Kasumi-1 (cell line): ENCODE results near the gene MAGI3.
"Not testable (repeated sequence)": the region's sequence is repeated elsewhere in the genome, so short reads cannot be mapped to it uniquely, and the experiment has no call there.

Experiments
- DNase-seq, 2 experiments: peaks; one replicate each; lab custom pipeline; 2025; lab: John Stamatoyannopoulos, UW

MAGI3 gene

GRCh38 chr1:113517346-113517745, 127.0 kb downstream of the MAGI3 start:
- DNase-seq, result no peak

DNA sequence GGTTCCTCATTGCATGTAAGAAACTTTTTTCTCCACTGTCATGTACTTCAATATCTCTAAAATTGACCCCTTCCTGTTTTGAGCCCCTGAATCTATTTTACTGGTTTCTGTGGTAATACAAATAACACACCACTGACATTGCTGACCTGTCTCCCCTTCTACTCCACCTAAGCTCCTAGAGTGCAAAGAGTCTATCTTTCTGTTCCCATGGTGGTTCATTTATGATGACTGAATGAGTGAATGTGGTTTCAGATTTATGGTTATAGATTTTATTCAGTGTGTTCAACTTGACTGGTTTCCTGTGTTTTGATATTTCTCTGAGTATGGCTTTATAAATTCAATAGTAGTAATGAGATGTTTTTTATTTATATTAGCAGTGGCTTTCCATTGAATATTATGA, 127.7 kb downstream of the MAGI3 start:
- DNase-seq, result no peak

DNA sequence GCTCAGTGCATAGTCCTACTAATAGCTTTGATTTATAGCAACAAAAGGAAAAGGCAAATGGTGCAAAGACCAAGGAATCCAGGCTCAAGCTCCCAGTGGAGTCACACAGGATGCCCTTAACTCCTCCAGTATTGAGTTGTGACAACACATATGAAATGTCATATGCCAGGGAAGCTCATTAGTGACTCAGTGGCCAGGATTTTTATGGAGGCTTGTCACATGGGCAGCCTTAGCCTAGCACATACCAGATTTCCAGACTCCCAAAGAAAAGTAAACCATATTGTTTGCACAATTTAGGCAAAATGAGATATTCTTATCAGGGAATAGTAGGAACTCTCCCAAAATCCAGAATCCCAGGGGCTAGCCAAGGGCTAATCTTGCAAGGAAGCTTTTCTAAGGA, 129.2 kb downstream of the MAGI3 start:
- no peak for DNase-seq

DNA sequence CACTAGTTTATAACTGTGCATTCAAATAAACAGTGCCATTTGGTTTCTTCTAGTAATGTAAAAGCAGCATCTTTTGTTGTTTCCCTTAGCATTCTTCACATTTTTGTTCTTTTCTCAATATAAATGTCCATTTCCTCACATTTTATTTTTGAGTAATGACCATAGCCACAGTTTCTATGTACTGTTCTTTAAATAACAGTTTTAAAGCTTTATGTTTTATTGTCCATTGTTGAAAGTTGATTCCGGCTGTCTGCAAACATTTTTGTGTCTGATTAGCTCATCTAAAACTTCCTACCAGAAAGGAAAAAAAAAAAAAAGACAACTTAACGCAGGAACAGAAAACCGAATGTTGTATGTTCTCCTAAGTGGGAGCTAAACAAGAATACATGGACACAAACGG, 139.7 kb downstream of the MAGI3 start:
- DNase-seq, result no peak

DNA sequence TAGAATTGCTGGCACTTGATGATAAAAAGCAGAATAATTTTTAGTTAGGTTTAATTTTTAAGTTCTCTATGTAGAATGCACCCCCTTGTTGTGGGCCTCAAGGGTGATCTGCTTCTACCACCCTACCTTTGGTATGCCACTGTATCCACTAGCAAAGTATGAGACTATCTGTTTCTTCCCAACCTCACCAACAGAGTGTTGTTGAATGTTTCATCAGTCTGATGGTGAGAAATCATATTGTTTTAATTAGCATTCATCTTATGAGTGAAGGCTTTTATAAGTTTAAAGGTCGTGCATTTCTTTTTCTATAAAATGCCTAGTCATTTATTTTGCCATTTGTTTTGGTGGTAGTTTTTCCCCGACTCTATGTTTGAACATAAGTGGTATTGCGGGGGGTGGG, 141.0 kb downstream of the MAGI3 start:
- DNase-seq, result no peak

DNA sequence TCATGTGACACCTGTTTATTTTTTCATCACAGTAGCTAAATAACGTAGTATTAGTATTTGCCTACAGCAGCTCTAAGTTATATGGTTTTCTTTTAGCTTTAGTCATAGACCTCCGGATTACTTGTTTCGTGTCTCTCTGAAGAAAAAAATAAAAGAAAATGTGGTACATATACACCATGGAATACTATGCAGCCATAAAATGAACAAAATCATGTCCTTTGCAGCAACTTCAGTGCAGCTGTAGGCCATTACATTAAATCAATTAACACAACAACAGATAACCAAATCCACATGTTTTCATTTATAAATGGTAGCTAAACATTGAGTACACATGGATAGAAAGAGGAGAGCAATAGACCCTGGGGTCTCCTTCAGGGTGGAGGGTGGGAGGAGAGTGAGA, 142.7 kb downstream of the MAGI3 start:
- no peak for DNase-seq

DNA sequence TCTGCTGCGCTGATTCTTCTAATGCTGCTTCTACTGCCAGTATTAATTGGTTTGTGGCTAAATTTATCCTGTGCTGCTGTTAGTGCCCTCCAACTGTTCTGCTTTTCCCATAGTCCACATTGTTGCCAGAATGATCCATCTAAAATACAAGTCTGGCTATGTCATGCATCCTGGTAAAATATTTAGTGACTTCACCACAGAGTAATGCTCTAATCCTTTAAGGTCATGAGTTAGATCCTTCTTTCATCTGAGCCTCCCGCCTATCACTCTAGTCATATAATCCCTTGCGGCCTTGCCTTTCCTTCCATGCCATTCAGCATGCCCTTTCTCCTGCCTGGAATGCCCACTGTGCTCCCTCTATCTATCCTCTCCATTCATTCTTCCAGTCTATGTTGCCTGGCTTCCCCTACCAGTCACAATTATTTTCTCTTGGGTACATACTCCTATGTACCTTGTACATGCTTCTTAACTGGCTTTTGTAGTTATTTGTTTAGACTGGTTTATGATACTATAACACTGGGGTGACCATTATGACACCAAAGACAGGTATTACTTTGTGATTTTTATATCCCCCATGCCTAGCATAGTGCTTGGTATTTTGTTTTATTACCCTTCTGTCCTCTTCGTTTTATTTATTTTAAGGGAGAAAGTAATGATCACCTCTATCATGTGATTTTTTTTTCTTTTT, 144.0 kb downstream of the MAGI3 start:
- DNase-seq, result no peak

DNA sequence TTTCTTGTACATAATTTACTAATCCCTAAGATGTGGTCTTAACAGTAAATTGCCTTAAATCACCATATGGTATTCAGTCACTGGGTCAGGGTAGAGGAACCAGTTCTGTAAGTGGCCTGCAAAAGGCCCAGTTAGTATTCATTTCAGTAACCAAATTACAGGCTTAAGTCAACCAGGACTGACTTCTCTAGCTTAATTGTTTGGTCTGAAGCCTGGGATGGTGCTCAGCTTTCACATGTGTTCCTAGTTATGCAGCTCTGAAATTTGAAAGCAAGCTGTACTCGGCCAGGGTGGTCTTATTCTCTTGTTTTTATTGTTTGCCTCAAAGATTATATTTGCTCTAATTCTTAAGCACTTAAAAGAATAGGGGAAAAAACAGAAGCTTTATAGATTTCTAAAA, 144.6 kb downstream of the MAGI3 start:
- no peak for DNase-seq

DNA sequence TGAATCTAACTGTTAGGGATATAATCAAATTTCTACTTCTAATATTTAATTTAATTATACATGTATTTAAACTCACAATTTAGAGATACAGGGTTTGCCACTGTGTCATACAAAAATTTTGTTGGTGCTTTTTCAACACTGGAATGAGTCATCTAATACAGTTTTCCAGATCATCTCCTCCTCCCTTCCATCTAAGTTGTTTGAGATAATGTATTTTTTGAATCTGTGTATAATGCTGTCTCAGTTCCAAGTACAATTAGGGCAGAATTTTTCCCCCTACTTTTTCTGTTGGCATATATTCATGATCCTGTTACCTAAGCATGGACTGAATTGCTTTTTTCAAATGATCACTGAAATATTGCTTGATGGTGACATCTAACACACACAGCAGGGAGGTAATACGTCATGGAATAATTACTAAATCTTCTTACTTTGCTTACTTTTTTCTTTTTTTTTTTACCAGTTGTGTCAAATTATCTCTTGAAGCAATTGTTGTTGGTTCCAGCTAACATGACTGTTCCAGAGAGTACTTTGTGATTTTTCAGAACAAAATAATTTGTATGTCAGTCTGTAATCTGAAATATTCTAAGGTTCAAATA, 146.0 kb downstream of the MAGI3 start:
- no peak for DNase-seq

GRCh38 chr1:113538225-113538624, 147.9 kb downstream of the MAGI3 start:
- DNase-seq, result no peak

- DNase-seq, result no peak
These were observed 150.0 kb downstream of the MAGI3 start for GRCh38 chr1:113540335-113540734.

- DNase-seq, result no peak
These were observed 150.8 kb downstream of the MAGI3 start for GRCh38 chr1:113541106-113541505.

DNA sequence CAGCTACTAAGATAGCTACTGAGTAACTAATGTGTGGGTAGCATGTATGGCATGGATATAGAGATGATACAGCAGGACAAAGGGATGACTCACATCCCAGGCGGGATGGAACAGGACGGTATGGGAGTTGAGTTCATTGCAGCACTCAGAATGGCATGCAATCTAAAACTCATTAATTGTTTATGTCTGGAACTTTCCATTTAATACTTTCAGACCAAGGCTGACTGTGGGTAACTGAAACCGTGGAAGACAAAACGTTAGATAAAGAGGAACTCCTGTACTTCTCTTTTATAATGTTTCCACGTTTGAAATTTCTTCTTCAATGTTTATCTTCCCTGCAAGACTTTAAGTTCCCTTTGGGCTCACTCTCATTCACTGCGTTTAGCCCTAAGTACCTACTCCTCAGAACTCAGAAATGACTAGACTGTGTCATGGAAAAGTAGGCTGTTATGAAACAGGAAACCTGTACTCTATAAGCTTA, 151.9 kb downstream of the MAGI3 start:
- peak; percentile 57 to 63 for DNase-seq

GRCh38 chr1:113543110-113543509, 152.8 kb downstream of the MAGI3 start:
- DNase-seq, result no peak

DNA sequence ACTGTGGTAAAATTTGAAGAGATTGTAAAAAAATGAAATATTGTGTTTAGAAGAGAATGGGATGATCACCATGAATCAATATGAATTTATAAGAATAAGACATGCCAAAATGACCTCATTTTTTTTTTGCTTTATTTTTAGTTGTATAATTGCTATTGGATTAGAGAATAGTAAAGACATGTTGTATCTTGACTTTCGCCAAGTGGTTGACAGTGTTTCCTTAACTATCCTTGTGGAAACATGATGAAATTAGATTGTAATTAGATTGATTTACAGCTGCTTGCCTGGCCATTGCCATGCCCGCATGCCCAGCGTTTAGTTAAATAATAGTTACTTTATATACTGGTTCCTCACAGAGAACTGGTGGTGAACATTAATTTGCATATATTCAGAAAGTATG, 154.9 kb downstream of the MAGI3 start:
- DNase-seq, result no peak

GRCh38 chr1:113545626-113546025, 155.3 kb downstream of the MAGI3 start:
- DNase-seq, result no peak

DNA sequence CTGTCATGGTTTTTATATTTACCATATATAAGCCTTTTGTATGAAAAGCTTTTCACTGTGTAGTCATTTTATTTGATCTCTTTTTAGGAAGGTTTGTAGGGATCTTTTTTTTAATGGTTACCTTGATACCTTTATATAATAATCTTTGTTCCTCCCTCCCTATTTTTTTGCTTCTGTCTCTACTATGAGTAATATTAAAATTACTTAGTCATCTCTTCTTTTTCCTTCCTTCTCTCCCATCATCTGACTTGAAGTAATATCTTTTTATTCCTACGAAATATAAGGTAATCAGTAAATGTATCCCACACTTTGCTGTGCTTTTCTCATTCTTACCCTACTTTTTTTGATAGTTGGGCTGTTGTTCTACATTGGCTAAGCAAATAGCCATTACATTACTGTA, 161.4 kb downstream of the MAGI3 start:
- no peak for DNase-seq

DNA sequence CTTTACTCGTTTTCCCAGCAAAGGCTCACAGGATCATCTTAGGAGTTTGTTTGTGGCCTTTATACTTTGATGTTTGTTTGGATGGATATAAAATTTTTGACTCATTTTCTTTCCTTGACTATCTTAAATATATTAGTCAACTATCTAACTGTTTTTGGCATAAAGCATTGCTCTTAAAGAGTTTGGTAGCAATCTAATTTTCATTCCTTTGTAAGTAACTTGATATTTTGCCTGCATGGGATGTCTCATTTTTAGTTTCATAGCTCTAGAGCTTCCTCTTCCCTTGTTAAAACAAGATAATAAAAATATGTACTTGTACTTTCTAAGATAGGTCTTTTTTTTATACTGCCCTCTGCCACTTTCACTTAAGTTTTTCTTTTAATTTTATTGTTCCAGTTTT, 161.9 kb downstream of the MAGI3 start:
- no peak for DNase-seq

- no peak for DNase-seq
These were observed 166.9 kb downstream of the MAGI3 start for GRCh38 chr1:113557187-113557586.

DNA sequence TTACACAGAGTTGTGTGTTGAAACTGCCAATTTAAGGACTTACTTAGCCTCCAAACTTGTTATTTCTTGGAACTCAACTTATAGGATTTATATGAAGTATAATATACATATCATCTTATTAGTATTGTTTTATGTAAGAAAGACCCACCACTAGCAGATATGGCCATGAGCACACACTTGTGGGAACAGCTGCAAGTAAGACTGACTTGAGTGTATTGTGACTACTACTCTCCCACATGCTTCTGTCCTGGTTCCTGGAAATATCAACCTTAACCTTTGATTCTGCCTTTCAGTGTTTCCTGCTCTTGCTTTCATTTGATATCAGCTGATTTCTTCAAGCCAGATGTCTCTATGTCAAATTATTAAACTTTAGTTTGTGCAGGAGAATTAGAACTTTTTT, 175.3 kb downstream of the MAGI3 start:
- DNase-seq, result no peak

DNA sequence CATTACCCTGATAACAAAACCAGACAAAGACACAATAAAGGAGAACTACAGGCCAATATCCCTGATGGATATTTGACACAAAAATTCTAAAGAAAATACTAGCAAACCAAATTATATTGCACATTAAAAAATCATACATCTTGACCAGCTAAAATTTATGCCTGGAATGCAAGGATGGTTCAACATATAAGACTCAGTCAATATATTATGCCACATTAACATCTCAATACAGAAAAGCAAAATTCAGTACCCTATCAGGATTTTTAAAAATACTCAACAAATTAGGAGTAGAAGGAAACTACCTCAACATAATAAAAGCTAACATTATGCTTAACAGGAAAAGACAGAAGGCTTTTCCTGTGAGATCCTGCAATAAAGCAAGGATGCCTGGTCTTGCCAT, 177.1 kb downstream of the MAGI3 start:
- DNase-seq, result no peak

DNA sequence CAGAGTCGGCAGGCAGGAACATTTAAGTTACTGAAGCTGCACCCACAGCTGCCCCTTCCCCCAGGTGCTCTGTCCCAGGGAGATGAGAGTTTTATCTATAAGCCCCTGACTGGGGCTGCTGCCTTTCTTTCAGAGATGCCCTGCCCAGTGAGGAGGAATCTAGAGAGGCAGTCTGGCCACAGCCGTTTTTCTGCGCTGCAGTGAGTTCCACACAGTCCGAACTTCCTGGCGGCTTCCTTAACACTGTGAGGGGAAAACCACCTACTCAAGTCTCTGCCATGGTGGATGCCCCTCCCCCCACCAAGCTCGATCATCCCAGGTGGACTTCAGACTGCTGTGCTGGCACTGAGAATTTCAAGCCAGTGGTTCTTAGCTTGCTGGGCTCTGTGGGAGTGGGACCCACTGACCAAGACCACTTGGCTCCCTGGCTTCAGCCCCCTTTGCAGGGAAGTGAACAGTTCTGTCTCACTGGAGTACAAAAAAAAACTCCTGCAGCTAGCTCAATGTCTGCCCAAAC, 185.5 kb downstream of the MAGI3 start:
- not testable (repeated sequence) for DNase-seq

- DNase-seq, result no peak
These were observed 186.0 kb downstream of the MAGI3 start for GRCh38 chr1:113576271-113576670.
